ENCODE data around the gene CD300LD. TPM values are rescaled to one million over a fixed set of nuclear protein-coding genes. Genes with fewer than 3 reads are reported as not detected.
A peak's percentile ranks its signal among the peaks of the same experiment; 100 is the strongest.
"Not testable (repeated sequence)": the region's sequence is repeated elsewhere in the genome, so short reads cannot be mapped to it uniquely, and the experiment has no call there.

Gene CD300LD
- total RNA-seq, 1 donor from 2014 or later, result not detected

GRCh38 chr17:74561586-74561985 lies 30.5 kb downstream of the CD300LD start:
- no peaks in the 10 kb centered on the region for H3K27me3 ChIP-seq (ENCODE audit: control insufficient read depth, insufficient read depth, low read length)

GRCh38 chr17:74558882-74559519 lies 33.1 kb downstream of the CD300LD start:
- no peak for DNase-seq (ENCODE audit: low read depth)
- no peak for FAIRE-seq
- TF ChIP-seq CTCF (IDR thresholded peaks at IDR 0.05; ENCODE audit: insufficient read depth, low read length, severe bottlenecking), result no peak

More at GRCh38 chr17:74561586-74561985, 30.5 kb downstream of the CD300LD start:
- DNase-seq (ENCODE audit: low read depth) (no peak), FAIRE-seq (no peak)
- no peaks in the 10 kb centered on the region for H3K36me3 ChIP-seq (ENCODE audit: control insufficient read depth, insufficient read depth, low read length)
- H3K4me3 ChIP-seq (ENCODE audit: low read depth, low read length), result no peak overlapping the region
- no peak for TF ChIP-seq CTCF (IDR thresholded peaks at IDR 0.05; ENCODE audit: insufficient read depth, low read length, severe bottlenecking)

GRCh38 chr17:74558402-74558801 lies 33.7 kb downstream of the CD300LD start:
- not testable (repeated sequence) for H3K36me3 ChIP-seq (ENCODE audit: control insufficient read depth, insufficient read depth, low read length); H3K4me3 ChIP-seq (ENCODE audit: low read depth, low read length); H3K27me3 ChIP-seq (ENCODE audit: control insufficient read depth, insufficient read depth, low read length); DNase-seq (ENCODE audit: low read depth); FAIRE-seq

More at GRCh38 chr17:74558882-74559519, 33.1 kb downstream of the CD300LD start:
- no peaks in the 10 kb centered on the region for H3K36me3 ChIP-seq (ENCODE audit: control insufficient read depth, insufficient read depth, low read length)
- no peak overlapping the region for H3K4me3 ChIP-seq (ENCODE audit: low read depth, low read length)
- peaks cover 2% of the 10 kb centered on the region for H3K27me3 ChIP-seq (ENCODE audit: control insufficient read depth, insufficient read depth, low read length)

- no peak for DNase-seq (ENCODE audit: low read depth)
- no peaks in the 10 kb centered on the region for H3K36me3 ChIP-seq (ENCODE audit: control insufficient read depth, insufficient read depth, low read length)
- TF ChIP-seq CTCF (IDR thresholded peaks at IDR 0.05; ENCODE audit: insufficient read depth, low read length, severe bottlenecking), result no peak
- no peak overlapping the region for H3K4me3 ChIP-seq (ENCODE audit: low read depth, low read length)
- no peak for FAIRE-seq
- peaks cover 2% of the 10 kb centered on the region for H3K27me3 ChIP-seq (ENCODE audit: control insufficient read depth, insufficient read depth, low read length)
These were observed 36.6 kb downstream of the CD300LD start for GRCh38 chr17:74555427-74555940.

- Histone ChIP-seq H3K27me3 (ENCODE audit: control insufficient read depth, insufficient read depth, low read length) (peaks cover 2% of the 10 kb centered on the region), H3K36me3 (ENCODE audit: control insufficient read depth, insufficient read depth, low read length) (no peaks in the 10 kb centered on the region), H3K4me3 (ENCODE audit: low read depth, low read length) (no peak overlapping the region)
- DNase-seq (ENCODE audit: low read depth) (no peak), FAIRE-seq (no peak)
- no peak for TF ChIP-seq CTCF (IDR thresholded peaks at IDR 0.05; ENCODE audit: insufficient read depth, low read length, severe bottlenecking)
These were observed 37.2 kb downstream of the CD300LD start for GRCh38 chr17:74554909-74555308.

- DNase-seq (ENCODE audit: low read depth) (peak; percentile 60), FAIRE-seq (peak; percentile 91)
- Histone ChIP-seq H3K27me3 (ENCODE audit: control insufficient read depth, insufficient read depth, low read length) (peaks cover 2% of the 10 kb centered on the region), H3K36me3 (ENCODE audit: control insufficient read depth, insufficient read depth, low read length) (no peaks in the 10 kb centered on the region), H3K4me3 (ENCODE audit: low read depth, low read length) (no peak overlapping the region)
- no peak for TF ChIP-seq CTCF (IDR thresholded peaks at IDR 0.05; ENCODE audit: insufficient read depth, low read length, severe bottlenecking)
These were observed 40.0 kb downstream of the CD300LD start for GRCh38 chr17:74552037-74552436.
